Progenitor cell of endocrine pancreas (in vitro differentiated cells): ENCODE measurements around the gene ACSS3. TPM values are rescaled to one million over a fixed set of nuclear protein-coding genes. Genes with fewer than 3 reads are reported as not detected.

Experiments
- DNase-seq: peaks from one replicate; pipeline ENCODE4 v3.0.0; 2021; ENCODE audit warnings: low spot score; ENCODE audit not compliant: unreplicated experiment
- H3K27ac Mint-ChIP-seq: 2 replicates; pipeline ENCODE4 v1.8.0; 2021; ENCODE audit warnings: mild to moderate bottlenecking, moderate library complexity, mixed read lengths
- H3K27me3 Mint-ChIP-seq: 2 replicates; pipeline ENCODE4 v1.8.0; 2021; ENCODE audit warnings: mixed read lengths
- H3K36me3 Mint-ChIP-seq: 2 replicates; pipeline ENCODE4 v1.8.0; 2022; ENCODE audit warnings: mixed read lengths; ENCODE audit not compliant: insufficient read depth
- H3K4me1 Mint-ChIP-seq: 2 replicates; pipeline ENCODE4 v1.8.0; 2021; ENCODE audit warnings: low read depth, mixed read lengths
- H3K4me3 Mint-ChIP-seq: 2 replicates; pipeline ENCODE4 v1.8.0; 2021; ENCODE audit warnings: low read depth, mild to moderate bottlenecking, moderate library complexity, mixed read lengths
- H3K9me3 Mint-ChIP-seq: 2 replicates; pipeline ENCODE4 v1.8.0; 2021; ENCODE audit warnings: low read depth, mixed read lengths
- CTCF ChIP-seq: fragments of 200-600 bp; sonication (generic); IDR thresholded peaks from one replicate; pipeline ENCODE4 v1.5.0; 2021; ENCODE audit warnings: antibody characterized with exemption, mild to moderate bottlenecking; ENCODE audit not compliant: unreplicated experiment
- total RNA-seq: library from RNA; stranded (reverse); gene quantifications from 2 replicates; pipeline ENCODE4 v1.2.1, GENCODE V29; 2021

The ACSS3 gene
- total RNA-seq, 1 donor from 2014 or later, result 15.9 TPM

DNA sequence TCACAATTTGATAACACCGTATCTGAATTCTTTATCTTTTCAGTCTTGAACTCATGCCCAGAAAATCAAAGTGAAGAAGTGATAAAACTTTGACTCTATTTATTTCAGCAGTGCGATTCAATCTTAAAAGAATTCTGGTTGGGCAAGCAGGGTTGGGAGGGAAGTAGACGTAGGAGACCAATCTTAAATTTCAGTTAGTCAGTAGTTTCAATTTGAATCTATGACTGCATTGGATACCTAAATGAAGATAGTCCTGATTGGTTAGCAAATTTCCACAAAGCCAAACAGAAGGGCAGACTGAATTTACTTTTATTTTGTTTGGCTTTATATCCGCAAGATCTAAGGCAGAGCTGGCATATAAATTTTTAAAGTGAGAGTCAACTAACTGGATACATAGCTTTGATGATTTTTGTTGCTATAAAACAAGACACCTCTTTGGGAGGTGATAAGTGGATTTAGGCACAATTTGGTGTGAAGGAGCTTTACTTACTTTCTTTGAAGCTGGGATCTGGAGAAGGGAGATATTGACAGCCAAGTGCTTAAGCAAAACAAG, 2.6 kb downstream of the ACSS3 start:
- H3K9me3 Mint-ChIP-seq, result no peaks in the 10 kb centered on the region
- no peaks in the 10 kb centered on the region for H3K36me3 Mint-ChIP-seq
- no peaks in the 10 kb centered on the region for H3K27me3 Mint-ChIP-seq
- H3K27ac Mint-ChIP-seq, result no peak overlapping the region
- no peak overlapping the region for H3K4me3 Mint-ChIP-seq
- no peak for TF ChIP-seq CTCF
- no peak for DNase-seq
- H3K4me1 Mint-ChIP-seq, result peaks cover 46% of the 10 kb centered on the region

GRCh38 chr12:81081726-81082125, 3.8 kb downstream of the ACSS3 start:
- Mint-ChIP-seq H3K4me3 (no peak overlapping the region), H3K36me3 (no peaks in the 10 kb centered on the region), H3K9me3 (no peaks in the 10 kb centered on the region), H3K27me3 (no peaks in the 10 kb centered on the region), H3K4me1 (peaks cover 44% of the 10 kb centered on the region), H3K27ac (no peak overlapping the region)
- TF ChIP-seq CTCF, result no peak
- DNase-seq, result no peak

DNA sequence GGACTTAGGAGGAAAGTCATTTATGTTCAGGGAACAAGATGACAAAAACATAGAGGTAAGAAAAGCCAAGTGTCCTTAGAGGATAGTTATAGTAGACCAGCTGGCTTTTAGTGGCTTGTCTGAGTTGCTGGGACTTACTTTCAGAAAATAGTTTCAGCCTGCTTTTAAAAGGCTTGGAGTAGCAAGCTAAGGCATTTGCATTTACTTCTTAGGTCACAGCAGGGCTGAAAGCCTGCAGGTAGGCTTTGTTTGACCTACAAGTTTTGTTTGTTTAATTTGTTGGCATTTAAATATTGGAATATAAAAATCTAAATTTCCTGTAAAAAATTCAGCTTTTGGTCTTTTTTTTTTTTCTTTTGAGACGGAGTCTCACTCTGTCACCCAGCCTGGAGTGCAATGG, 5.1 kb downstream of the ACSS3 start:
- Mint-ChIP-seq H3K36me3 (no peaks in the 10 kb centered on the region), H3K4me1 (peaks cover 38% of the 10 kb centered on the region), H3K27ac (no peak overlapping the region), H3K9me3 (no peaks in the 10 kb centered on the region), H3K27me3 (no peaks in the 10 kb centered on the region), H3K4me3 (no peak overlapping the region)
- no peak for DNase-seq
- TF ChIP-seq CTCF, result no peak

- no peaks in the 10 kb centered on the region for H3K27me3 Mint-ChIP-seq
- H3K27ac Mint-ChIP-seq, result no peak overlapping the region
- DNase-seq, result no peak
- H3K4me1 Mint-ChIP-seq, result peaks cover 31% of the 10 kb centered on the region
- H3K36me3 Mint-ChIP-seq, result no peaks in the 10 kb centered on the region
- no peaks in the 10 kb centered on the region for H3K9me3 Mint-ChIP-seq
- TF ChIP-seq CTCF, result no peak
- no peak overlapping the region for H3K4me3 Mint-ChIP-seq
These were observed 6.1 kb downstream of the ACSS3 start for GRCh38 chr12:81083906-81084513.

GRCh38 chr12:81084811-81085350, 7.0 kb downstream of the ACSS3 start:
- DNase-seq, result no peak
- Mint-ChIP-seq H3K4me3 (no peak overlapping the region), H3K27ac (no peak overlapping the region), H3K36me3 (no peaks in the 10 kb centered on the region), H3K4me1 (peaks cover 31% of the 10 kb centered on the region), H3K9me3 (no peaks in the 10 kb centered on the region), H3K27me3 (no peaks in the 10 kb centered on the region)
- no peak for TF ChIP-seq CTCF
